NCI-H2107 treated with DMSO at 0.1 percent for 48 hours (cell line): ENCODE measurements around the gene SYCE3.
"Not testable (repeated sequence)": the region's sequence is repeated elsewhere in the genome, so short reads cannot be mapped to it uniquely, and the experiment has no call there.

Experiments used
- DNase-seq: peaks from one replicate; lab custom pipeline; 2025; ENCODE audit not compliant: unreplicated experiment; lab: John Stamatoyannopoulos, UW

Gene SYCE3

GRCh38 chr22:50562523-50563412 lies at the start of gene SYCE3:
TSS of gene SYCE3 (minus strand) at chr22:50562919. CDS start at chr22:50556405, 6,514 bp downstream.
- DNase-seq = peak; percentile 85

- no peak for DNase-seq
These were observed 49.4 kb upstream of the SYCE3 start for GRCh38 chr22:50612168-50612527.

GRCh38 chr22:50611341-50612060 lies 48.8 kb upstream of the SYCE3 start:
- no peak for DNase-seq

GRCh38 chr22:50610581-50610980 lies 47.9 kb upstream of the SYCE3 start:
- no peak for DNase-seq

- no peak for DNase-seq
These were observed 47.3 kb upstream of the SYCE3 start for GRCh38 chr22:50610041-50610451.

GRCh38 chr22:50609599-50609998 lies 46.9 kb upstream of the SYCE3 start:
- DNase-seq = no peak

- DNase-seq = no peak
These were observed 46.3 kb upstream of the SYCE3 start for GRCh38 chr22:50608996-50609395.

GRCh38 chr22:50608058-50608840 lies 45.5 kb upstream of the SYCE3 start:
- not testable (repeated sequence) for DNase-seq

- DNase-seq = no peak
These were observed 44.9 kb upstream of the SYCE3 start for GRCh38 chr22:50607659-50608020.

GRCh38 chr22:50606946-50607658 lies 44.4 kb upstream of the SYCE3 start:
- DNase-seq = no peak

- DNase-seq = no peak
These were observed 43.6 kb upstream of the SYCE3 start for GRCh38 chr22:50606165-50606945.

GRCh38 chr22:50605613-50606074 lies 42.9 kb upstream of the SYCE3 start:
- DNase-seq = no peak

GRCh38 chr22:50605002-50605612 lies 42.4 kb upstream of the SYCE3 start:
- no peak for DNase-seq

- no peak for DNase-seq
These were observed 41.7 kb upstream of the SYCE3 start for GRCh38 chr22:50604256-50605001.

- no peak for DNase-seq
These were observed 41.0 kb upstream of the SYCE3 start for GRCh38 chr22:50603511-50604255.

- no peak for DNase-seq
These were observed 39.6 kb upstream of the SYCE3 start for GRCh38 chr22:50602338-50602700.

- no peak for DNase-seq
These were observed 39.1 kb upstream of the SYCE3 start for GRCh38 chr22:50601669-50602337.
